GM13976 (cell line): ENCODE data around the gene GFER.

Experiments used
- DNase-seq: peaks from one replicate; pipeline ENCODE4 v3.0.0; 2012; ENCODE audit warnings: low spot score
- in situ Hi-C: fragments of 300-500 bp; cut with MboI; formaldehyde crosslinking; loops from one replicate; pipeline ENCODE4 v1.12.0; 2022; ENCODE audit warnings: low sequenced_read_pairs, mixed read lengths, inconsistent platforms; ENCODE audit not compliant: unreplicated experiment
- TF ChIP-seq, protein P1 (sequence below): IDR thresholded peaks from 2 replicates; pipeline ENCODE4 v1.5.1; 2012; ENCODE audit warnings: borderline replicate concordance, mild to moderate bottlenecking; ENCODE audit not compliant: insufficient read depth; ENCODE audit errors: extremely low read depth, missing control alignments, control extremely low read depth

GFER gene

DNA sequence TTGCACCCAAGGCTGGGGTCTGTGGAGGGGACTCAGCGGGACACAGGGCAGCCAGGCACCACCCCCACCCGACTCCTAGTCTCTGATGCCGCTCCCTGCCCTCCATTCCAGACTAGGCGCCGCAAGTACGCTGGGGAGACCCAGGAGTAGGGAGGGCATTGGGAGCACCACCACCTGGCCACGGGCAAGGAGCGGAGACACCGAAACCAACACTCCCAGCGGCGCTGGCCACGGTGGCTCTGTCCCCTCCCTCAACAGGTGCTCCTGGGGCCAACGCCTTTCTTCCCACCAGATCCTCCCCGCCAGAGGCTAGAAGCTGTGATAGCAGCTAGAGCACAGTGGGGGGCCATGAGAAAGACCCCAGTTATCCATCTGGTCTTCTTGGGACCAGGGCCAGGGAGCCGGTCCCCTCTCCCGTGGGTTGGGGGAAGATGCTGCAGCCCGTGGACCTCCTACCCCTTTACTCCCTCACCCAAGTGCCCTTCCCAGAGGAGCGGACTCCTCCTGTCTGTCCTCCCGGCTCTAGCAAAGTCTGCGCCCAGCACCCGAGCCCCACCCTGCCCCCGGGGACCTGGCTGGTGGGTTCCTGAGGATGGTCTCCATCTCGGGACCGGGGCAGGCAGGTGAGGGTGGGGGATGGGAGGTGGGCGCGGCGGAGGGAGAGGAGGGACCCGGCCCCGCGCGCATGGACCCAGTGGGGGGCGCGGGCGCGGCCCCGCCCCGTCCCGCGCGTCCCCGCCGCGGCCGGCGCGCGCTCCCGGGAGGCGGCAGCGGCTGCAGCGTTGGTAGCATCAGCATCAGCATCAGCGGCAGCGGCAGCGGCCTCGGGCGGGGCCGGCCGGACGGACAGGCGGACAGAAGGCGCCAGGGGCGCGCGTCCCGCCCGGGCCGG, 5.5 kb downstream of the GFER start, which contains the start of gene SYNGR3:
TSS of gene SYNGR3 (plus strand) at position 762 of the 892 bp plus-strand sequence. CDS start 133 bp downstream, outside the sequence.
- peak; percentile 66 for DNase-seq
- TF ChIP-seq, protein P1, sequence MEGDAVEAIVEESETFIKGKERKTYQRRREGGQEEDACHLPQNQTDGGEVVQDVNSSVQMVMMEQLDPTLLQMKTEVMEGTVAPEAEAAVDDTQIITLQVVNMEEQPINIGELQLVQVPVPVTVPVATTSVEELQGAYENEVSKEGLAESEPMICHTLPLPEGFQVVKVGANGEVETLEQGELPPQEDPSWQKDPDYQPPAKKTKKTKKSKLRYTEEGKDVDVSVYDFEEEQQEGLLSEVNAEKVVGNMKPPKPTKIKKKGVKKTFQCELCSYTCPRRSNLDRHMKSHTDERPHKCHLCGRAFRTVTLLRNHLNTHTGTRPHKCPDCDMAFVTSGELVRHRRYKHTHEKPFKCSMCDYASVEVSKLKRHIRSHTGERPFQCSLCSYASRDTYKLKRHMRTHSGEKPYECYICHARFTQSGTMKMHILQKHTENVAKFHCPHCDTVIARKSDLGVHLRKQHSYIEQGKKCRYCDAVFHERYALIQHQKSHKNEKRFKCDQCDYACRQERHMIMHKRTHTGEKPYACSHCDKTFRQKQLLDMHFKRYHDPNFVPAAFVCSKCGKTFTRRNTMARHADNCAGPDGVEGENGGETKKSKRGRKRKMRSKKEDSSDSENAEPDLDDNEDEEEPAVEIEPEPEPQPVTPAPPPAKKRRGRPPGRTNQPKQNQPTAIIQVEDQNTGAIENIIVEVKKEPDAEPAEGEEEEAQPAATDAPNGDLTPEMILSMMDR: no peak
- in situ Hi-C loops: no loop called here

DNA sequence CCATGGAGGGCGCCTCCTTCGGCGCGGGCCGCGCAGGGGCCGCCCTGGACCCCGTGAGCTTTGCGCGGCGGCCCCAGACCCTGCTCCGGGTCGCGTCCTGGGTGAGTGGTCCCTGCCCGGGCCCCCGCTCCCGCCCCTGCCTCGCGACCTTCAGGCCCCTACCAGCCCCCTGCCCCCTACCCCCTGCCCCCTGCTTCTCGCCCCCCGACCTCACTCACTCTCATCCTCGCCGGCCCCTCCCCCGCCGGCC, 6.0 kb downstream of the GFER start:
- TF ChIP-seq, protein P1: no peak
- DNase-seq: no peak
- in situ Hi-C loops: no loop called here

DNA sequence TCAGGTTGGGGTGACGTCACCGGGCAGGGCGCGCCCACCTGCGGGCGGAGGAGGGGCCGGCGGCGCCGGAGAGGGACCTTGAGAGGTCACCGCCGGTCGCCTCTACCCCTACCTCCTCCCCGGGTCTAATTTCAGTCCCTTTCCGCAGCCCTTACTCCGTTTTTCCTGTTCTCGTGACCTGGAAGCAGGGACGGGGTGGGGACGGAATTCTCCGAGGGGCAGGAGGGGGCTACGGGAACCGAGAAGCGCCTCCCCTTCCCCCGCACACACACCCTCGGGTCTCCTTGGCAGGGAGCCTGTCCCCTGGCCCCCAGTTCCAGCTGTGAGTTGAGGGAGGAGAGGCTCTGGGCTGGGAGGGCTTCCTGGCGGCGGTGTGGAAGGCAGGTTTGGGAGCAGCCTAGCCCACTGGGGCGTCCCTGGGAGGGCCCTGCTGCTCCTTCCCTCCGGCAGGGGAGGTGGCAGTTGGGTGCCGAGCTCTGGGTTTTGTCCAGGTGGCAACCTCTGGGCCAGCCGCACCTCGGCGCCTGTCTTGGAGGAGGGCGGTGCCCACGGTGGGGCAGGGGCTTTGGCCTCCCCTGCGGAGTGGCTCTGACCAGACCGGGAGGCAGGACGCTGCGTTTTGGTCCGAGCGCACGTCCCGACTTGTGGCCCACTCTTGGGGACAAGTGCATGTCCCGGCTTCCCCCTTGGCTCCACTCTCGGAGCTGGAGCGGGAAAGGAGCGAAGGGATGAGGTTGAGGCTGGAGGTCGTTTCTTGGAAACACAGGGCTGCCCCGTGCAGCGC, 6.5 kb downstream of the GFER start:
- TF ChIP-seq, protein P1: no peak
- peak; percentile 68 for DNase-seq
- in situ Hi-C loops: no loop called here

DNA sequence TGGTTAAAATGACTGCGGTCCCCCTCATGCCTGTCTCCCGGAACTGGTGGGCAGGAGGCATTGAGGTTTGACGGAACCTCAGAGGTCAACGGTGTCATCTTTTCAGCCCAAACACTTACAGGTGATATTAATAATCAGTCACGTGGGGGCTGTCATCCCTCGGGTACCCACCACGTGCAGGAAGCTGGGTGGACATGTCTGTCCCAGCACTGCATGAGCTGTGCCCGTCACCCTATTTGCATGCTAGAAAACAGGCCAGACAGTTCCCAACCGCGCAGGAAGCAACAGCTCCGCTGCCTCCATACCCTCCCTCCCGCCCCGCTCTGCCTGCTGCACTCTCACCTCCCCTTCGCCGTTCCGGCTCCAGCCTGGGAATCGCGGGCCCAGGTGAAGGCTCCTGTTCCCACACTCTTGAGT, 7.2 kb downstream of the GFER start:
- DNase-seq: peak; percentile 68
- in situ Hi-C loops: no loop called here

DNA sequence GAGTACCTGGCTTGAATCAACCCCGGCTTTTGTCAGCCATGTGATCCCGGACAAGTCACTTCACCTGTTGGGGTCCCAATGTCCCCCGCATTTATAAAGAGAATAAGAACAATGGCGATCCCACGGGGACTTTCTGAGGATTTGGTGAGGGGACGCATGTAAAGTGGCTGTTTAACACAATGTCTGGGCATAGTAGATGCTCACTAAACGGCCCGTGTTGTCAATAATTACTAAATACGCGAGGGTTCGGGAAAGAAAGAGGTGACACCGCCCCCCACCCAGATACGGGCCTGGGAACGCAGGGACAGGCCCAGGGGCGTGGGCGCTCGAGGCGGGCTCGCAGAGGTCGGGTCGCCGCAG, 7.6 kb downstream of the GFER start:
- TF ChIP-seq, protein P1: no peak
- in situ Hi-C loops: no loop called here
- DNase-seq: no peak

More for the DNA sequence above, 7.2 kb downstream of the GFER start:
- TF ChIP-seq, protein P1: no peak

DNA sequence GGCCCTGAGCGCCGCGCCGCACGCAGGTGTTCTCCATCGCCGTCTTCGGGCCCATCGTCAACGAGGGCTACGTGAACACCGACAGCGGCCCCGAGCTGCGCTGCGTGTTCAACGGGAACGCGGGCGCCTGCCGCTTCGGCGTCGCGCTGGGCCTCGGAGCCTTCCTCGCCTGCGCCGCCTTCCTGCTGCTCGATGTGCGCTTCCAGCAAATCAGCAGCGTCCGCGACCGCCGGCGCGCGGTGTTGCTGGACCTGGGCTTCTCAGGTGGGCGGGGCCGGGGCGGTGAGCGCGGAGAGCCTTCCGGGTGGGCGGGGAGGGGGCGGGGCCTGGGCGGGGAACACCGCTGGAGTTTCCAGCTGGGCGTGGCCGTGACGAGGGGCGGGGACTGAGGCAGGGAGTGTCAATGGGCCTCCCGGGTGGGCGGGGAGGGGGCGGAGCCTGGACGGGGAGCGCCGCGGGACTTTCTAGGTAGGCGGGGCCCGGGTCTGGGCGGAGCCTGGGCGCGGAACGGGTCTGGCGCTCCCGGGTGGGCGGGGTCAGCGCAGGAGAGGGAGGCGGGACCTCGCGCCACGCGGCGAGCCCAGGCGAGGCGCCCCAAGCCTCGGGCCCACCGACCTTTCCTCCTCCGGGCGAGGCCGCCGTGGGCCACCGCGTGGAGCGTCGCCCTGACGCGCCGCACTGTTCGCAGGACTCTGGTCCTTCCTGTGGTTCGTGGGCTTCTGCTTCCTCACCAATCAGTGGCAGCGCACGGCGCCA, 8.1 kb downstream of the GFER start:
- TF ChIP-seq, protein P1: no peak
- peak; percentile 100 for DNase-seq
- in situ Hi-C loops: no loop called here
